HAP-1 (cell line): ENCODE results near the gene CELSR1.

ENCODE experiments used
- DNase-seq, 2 experiments: peaks; one replicate each; pipeline ENCODE4 v3.0.0-alpha.2; 2016 to 2020; ENCODE audit warnings: low spot score in 2 of 2
- H3K27me3 ChIP-seq: fragments of 250-450 bp; sonication (Bioruptor Pico); 2 replicates; pipeline ENCODE4 v1.5.1; 2020; ENCODE audit warnings: low read depth, mild to moderate bottlenecking, moderate library complexity
- H3K36me3 ChIP-seq: fragments of 250-450 bp; sonication (Bioruptor Pico); replicated peaks from 2 replicates; pipeline ENCODE4 v1.5.1; 2020; ENCODE audit warnings: mild to moderate bottlenecking
- H3K4me1 ChIP-seq: fragments of 250-450 bp; sonication (Bioruptor Pico); 2 replicates; pipeline ENCODE4 v1.5.1; 2020; ENCODE audit warnings: mild to moderate bottlenecking
- H3K4me3 ChIP-seq: fragments of 250-450 bp; sonication (Bioruptor Pico); 2 replicates; pipeline ENCODE4 v1.5.1; 2020; ENCODE audit warnings: mild to moderate bottlenecking, moderate library complexity
- H3K9me3 ChIP-seq: fragments of 250-450 bp; sonication (Bioruptor Pico); 2 replicates; pipeline ENCODE4 v1.5.1; 2020; ENCODE audit warnings: mild to moderate bottlenecking, moderate library complexity
- in situ Hi-C: fragments of 300-500 bp; cut with MboI; formaldehyde crosslinking; loops from 3 replicates; pipeline ENCODE4 v1.14.3; 2020; ENCODE audit warnings: low sequenced_read_pairs, inconsistent platforms, mixed read lengths

Gene CELSR1

GRCh38 chr22:46442217-46442853, 95.1 kb downstream of the CELSR1 start:
- in situ Hi-C loops, result no loop called here
- no peaks in the 10 kb centered on the region for H3K27me3 ChIP-seq
- H3K9me3 ChIP-seq, result no peaks in the 10 kb centered on the region
- H3K36me3 ChIP-seq, result no peaks in the 10 kb centered on the region
- H3K4me3 ChIP-seq, result no peak overlapping the region
- H3K4me1 ChIP-seq, result peaks cover 19% of the 10 kb centered on the region
- peak; percentile 49 to 78 for DNase-seq

- in situ Hi-C loops, result no loop called here
- H3K27me3 ChIP-seq, result no peaks in the 10 kb centered on the region
These were observed 97.6 kb downstream of the CELSR1 start for GRCh38 chr22:46439576-46440465.

GRCh38 chr22:46439111-46439510, 98.3 kb downstream of the CELSR1 start:
- H3K4me3 ChIP-seq, result no peak overlapping the region
- DNase-seq, result no peak
- no peaks in the 10 kb centered on the region for H3K9me3 ChIP-seq
- H3K36me3 ChIP-seq, result peaks cover 5% of the 10 kb centered on the region
- H3K4me1 ChIP-seq, result peaks cover 16% of the 10 kb centered on the region
- no peaks in the 10 kb centered on the region for H3K27me3 ChIP-seq
- in situ Hi-C loops, result no loop called here

More at GRCh38 chr22:46439576-46440465, 97.6 kb downstream of the CELSR1 start:
- no peak for DNase-seq
- Histone ChIP-seq H3K36me3 (peaks cover 5% of the 10 kb centered on the region; the same call in 1 of the 2 replicates), H3K4me3 (no peak overlapping the region), H3K9me3 (no peaks in the 10 kb centered on the region), H3K4me1 (peaks cover 19% of the 10 kb centered on the region)

GRCh38 chr22:46437671-46438440, 99.6 kb downstream of the CELSR1 start:
- H3K27me3 ChIP-seq, result no peaks in the 10 kb centered on the region
- no peaks in the 10 kb centered on the region for H3K9me3 ChIP-seq
- in situ Hi-C loops, result no loop called here
- peaks cover 5% of the 10 kb centered on the region for H3K4me1 ChIP-seq
- H3K4me3 ChIP-seq, result no peak overlapping the region
- DNase-seq, result no peak
- H3K36me3 ChIP-seq, result peaks cover 5% of the 10 kb centered on the region

GRCh38 chr22:46436595-46437175, 100.7 kb downstream of the CELSR1 start:
- H3K4me1 ChIP-seq, result no peaks in the 10 kb centered on the region
- H3K4me3 ChIP-seq, result no peak overlapping the region
- peaks cover 5% of the 10 kb centered on the region for H3K36me3 ChIP-seq
- no peaks in the 10 kb centered on the region for H3K9me3 ChIP-seq
- H3K27me3 ChIP-seq, result no peaks in the 10 kb centered on the region
- in situ Hi-C loops, result no loop called here
- DNase-seq, result no peak

- in situ Hi-C loops, result no loop called here
These were observed 104.1 kb downstream of the CELSR1 start for GRCh38 chr22:46433318-46433717.

GRCh38 chr22:46432164-46433068, 105.0 kb downstream of the CELSR1 start:
- peaks cover 5% of the 10 kb centered on the region for H3K36me3 ChIP-seq
- no peak overlapping the region for H3K4me3 ChIP-seq
- in situ Hi-C loops, result no loop called here
- DNase-seq, result no peak
- H3K9me3 ChIP-seq, result no peaks in the 10 kb centered on the region
- H3K27me3 ChIP-seq, result no peaks in the 10 kb centered on the region
- H3K4me1 ChIP-seq, result no peaks in the 10 kb centered on the region

More at GRCh38 chr22:46433318-46433717, 104.1 kb downstream of the CELSR1 start:
- H3K4me1 ChIP-seq, result no peaks in the 10 kb centered on the region
- H3K36me3 ChIP-seq, result peaks cover 5% of the 10 kb centered on the region
- no peaks in the 10 kb centered on the region for H3K27me3 ChIP-seq
- DNase-seq, result no peak
- H3K9me3 ChIP-seq, result no peaks in the 10 kb centered on the region
- no peak overlapping the region for H3K4me3 ChIP-seq

- peaks cover 5% of the 10 kb centered on the region for H3K36me3 ChIP-seq
- in situ Hi-C loops, result no loop called here
- no peaks in the 10 kb centered on the region for H3K9me3 ChIP-seq
- no peak for DNase-seq
- no peaks in the 10 kb centered on the region for H3K4me1 ChIP-seq
- H3K4me3 ChIP-seq, result no peak overlapping the region
- no peaks in the 10 kb centered on the region for H3K27me3 ChIP-seq
These were observed 106.2 kb downstream of the CELSR1 start for GRCh38 chr22:46430961-46431838.

GRCh38 chr22:46429325-46429853, 108.0 kb downstream of the CELSR1 start:
- Histone ChIP-seq H3K27me3 (no peaks in the 10 kb centered on the region), H3K4me1 (no peaks in the 10 kb centered on the region), H3K4me3 (no peak overlapping the region), H3K36me3 (no peaks in the 10 kb centered on the region; the same call in none of the 2 replicates), H3K9me3 (0 out of 2 replicates have a peak, but pooled peaks cover 4% of the 10 kb centered on the region)
- in situ Hi-C loops, result no loop called here
- no peak for DNase-seq

GRCh38 chr22:46428602-46429324, 108.7 kb downstream of the CELSR1 start:
- Histone ChIP-seq H3K27me3 (no peaks in the 10 kb centered on the region), H3K4me1 (no peaks in the 10 kb centered on the region), H3K4me3 (no peak overlapping the region), H3K36me3 (no peaks in the 10 kb centered on the region; the same call in none of the 2 replicates), H3K9me3 (0 out of 2 replicates have a peak, but pooled peaks cover 4% of the 10 kb centered on the region)
- no peak for DNase-seq
- in situ Hi-C loops, result no loop called here

- no peak for DNase-seq
- H3K4me1 ChIP-seq, result no peaks in the 10 kb centered on the region
- H3K36me3 ChIP-seq, result no peaks in the 10 kb centered on the region; the same call in none of the 2 replicates
- 0 out of 2 replicates have a peak, but pooled peaks cover 4% of the 10 kb centered on the region for H3K9me3 ChIP-seq
- no peaks in the 10 kb centered on the region for H3K27me3 ChIP-seq
- in situ Hi-C loops, result no loop called here
- H3K4me3 ChIP-seq, result no peak overlapping the region
These were observed 109.2 kb downstream of the CELSR1 start for GRCh38 chr22:46428171-46428570.
